Stimulated activated CD8-positive, alpha-beta memory T cell treated with anti-CD3 and anti-CD28 coated beads, Interleukin-7, amount 100 ng/mL, for 48 hours (primary cell): Measurements from ENCODE around the gene LAT.

Experiments
- DNase-seq, 2 donors: peaks; one replicate each; pipeline ENCODE4 v3.0.0-alpha.2; 2020; ENCODE audit warnings: low read depth in 1 of 2; ENCODE audit errors: extremely low read depth in 1 of 2

The LAT gene

DNA sequence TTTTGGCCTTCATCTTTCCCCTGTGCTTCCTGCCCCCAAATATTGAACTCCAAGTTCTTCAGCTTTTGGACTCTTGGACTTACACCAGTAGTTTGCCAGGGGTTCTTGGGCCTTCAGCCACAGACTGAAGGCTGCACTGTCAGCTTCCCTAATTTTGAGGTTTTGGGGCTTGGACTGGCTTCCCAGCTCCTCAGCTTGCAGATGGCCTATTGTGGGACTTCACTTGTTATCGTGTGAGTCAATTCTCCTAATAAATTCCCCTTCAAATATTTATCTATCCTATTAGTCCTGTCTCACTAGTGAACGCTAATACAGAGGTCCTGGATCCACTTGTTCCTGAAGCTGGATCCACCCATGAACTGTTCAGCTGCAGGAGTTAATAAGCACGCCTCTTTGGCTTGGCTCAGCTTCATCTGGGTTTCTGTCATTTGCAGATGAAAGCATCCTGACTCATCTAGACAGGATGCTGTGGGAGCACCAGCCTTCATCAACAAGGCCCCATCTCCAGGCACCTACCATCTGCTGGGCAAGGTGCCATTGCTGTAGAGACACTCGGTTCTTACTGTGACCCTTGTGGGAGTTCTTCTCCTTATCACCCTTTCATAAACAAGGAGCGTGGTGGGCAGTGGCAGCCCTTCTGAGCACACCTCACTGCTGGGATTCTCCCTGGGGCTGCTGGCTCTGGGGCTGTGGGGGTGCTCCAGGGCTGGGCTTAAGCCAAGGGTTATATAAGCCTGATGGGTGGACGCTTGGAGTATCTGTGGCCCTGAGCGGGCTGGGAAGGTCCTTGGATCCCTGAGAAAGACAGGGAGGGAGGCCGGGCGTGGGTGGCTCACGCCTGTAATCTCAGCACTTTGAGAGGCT, 23.1 kb downstream of the LAT start:
- DNase-seq = peak in 1 of 2 donors; percentile 77

GRCh38 chr16:29009050-29009837, 24.4 kb downstream of the LAT start:
- DNase-seq = peak in 1 of 2 donors; percentile 45

DNA sequence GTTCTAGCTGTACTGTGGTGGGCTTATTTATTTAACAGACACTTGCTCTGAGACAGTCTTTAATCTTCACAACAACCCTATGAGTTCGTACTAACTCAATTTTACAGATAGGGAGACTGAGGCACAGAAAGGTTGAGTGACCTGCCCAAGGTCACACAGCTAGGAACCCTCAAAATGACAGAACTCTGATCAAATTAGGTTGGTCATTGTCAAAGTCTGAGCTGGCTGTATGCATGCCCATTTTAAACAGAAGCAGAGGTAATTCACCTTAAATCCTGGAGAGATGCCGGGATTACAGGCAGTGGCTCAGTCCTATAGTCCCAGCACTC, 24.9 kb downstream of the LAT start:
- DNase-seq = no peak

DNA sequence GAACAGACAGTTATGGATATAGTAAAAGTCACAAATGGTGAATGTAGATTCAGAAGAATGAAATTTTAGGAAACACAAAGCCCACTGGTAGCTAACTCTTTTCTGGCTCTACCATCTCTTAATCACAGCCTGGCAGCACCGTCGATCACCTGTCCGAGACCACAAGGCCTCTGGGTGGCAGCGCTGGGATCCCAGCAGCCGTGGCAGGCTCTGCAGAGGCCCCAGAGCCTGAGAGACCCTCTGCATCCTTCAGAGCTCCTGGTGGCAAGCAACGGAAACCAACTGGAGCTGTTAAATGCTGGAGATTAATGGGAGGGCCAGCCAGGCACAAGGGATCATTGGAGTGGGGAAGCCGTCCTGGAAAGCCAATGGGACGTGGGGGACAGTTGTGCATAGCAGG, 26.3 kb downstream of the LAT start:
- no peak for DNase-seq

DNA sequence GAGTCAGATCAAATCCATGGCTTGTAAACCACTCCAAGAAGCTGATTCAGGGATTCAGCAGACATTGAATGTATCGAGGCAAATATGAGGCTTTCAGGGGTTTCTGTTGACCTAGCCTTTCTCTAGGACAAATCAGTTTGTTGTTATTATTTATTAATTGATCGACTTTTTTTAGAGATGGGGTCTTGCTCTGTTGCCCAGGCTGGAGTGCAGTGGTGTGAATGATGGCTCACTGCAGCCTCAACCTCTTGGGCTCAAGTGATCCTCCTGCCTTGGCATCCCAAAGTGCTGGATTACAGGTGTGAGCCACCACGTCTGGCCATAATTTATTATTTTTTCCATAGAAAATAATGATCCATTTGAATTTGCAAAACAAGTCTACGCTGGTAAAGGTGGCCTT, 27.0 kb downstream of the LAT start:
- no peak for DNase-seq

GRCh38 chr16:29012913-29013553, 28.2 kb downstream of the LAT start:
- no peak for DNase-seq

DNA sequence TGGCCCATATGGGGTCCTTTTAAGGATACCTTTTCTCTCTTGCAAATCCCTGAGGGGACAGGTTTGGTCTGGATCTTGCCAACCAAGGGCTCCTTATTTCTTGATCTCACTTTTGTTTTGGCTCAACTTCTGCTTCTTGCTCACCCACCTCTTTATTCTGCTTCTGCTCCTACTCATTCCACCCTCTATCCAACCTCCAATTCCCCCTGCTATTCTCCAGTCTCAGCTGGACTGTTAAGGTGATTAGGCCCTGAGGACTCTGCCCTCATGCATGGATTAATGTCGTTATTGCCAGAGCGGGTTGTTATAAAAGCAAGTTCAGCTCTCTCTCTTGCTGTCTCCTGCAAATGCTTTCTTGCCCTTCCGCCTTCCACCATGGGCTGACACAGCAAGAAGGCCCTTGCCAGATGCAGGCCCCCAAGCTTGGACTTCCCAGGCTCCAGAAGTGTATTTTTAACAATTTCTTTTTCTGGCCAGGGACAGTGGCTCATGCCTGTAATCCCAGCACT, 29.8 kb downstream of the LAT start:
- no peak for DNase-seq

DNA sequence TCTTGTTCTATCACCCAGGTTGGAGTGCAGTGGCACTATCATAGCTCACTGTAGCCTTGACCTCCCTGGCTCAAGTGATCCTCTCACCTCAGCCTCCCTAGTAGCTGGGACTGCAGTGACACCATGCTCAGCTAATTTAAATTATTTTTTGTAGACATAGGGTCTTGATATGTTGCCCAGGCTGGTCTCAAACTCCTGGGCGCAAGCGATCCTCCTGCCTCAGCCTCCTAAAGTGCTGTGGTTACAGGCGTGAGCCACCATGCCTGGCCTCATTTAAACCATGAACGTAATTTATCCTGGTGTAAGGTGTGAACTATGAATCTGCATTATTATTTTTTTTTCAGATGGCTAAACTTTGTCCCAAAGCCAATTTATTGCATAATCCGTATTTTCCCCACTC, 37.3 kb downstream of the LAT start:
- DNase-seq = no peak

DNA sequence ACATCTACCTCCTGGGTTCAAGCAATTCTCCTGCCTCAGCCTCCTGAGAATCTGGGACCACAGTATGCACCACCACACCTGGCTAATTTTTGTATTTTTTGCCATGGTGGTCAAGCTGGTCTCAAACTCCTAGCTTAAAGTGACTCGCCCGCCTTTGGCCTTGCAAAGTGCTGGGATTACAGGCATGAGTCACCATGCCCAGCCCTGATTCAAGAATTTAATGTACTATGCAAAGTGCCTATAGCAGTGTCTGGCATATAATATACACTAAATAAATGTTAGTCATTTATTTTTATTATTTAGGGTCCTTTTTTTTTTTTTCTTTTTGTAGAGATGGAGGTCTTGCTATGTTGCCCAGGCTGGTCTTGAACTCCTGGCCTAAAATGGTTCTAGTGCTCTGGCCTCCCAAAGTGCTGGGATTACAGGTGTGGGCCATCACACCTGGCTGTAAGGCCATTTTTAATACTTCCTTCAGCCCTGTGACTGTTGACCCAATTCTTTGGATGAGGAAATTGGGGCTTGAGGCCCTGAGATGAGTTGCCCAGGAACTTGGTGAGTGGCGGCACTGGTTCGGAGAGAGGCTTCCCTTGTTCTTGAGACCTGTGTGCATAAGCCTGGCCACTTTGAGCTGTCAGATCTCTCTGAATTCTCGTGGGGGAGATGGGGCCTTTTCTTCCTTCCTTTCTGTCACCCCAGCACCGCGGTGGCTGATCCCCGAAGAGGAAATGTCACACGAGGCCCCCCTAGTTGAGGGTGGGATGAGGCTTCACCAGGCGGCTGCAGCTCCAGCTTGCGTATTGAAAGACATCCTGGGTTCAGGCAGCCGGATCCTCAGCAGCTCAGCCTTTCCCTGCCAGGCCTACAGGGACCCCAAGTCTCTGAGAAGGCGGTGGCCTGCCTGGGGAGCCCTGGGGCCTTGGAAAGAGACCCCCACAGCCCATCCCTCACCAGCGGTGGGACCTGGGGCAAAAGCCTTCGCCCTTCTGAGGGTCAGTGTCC, 38.7 kb downstream of the LAT start:
- no peak for DNase-seq

DNA sequence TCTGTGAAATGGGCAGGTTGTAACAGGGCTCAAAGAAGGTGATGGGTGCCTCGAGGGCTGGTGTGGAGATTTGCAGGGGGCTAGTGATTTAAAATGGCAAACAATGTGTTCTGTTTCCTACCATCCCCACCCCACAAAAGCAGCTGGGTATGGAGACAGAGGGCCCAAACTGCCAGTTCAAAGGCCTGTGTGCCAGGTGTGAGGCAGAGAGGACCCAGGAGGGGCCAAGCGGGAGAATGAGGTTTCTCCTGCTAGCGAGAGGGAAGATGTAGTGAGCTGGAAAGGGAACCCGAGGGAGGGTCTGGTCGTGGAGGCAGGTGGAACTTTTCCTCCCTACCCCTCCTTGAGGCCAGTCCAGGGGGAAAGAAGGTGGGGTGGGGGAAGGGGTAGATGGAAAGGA, 39.4 kb downstream of the LAT start:
- no peak for DNase-seq

GRCh38 chr16:29025218-29025617, 40.4 kb downstream of the LAT start:
- DNase-seq = no peak

DNA sequence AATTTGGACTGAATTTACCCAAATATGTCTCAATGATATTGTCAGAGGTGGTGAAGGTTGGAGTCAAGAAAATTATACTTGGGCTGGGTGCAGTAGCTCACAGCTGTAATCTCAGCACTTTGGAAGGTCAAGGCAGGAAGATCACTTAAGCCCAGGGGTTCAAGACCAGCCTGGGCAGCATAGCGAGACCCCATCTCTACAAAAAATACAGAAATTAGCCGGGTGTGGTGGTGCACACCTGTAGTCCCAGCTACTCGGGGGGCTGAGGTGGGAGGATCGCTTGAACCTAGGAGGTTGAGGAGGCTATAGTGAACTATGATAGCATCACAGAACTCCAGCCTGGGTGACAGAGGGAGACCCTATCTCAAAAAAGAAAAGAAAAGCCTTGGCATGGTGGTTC, 40.9 kb downstream of the LAT start:
- no peak for DNase-seq

DNA sequence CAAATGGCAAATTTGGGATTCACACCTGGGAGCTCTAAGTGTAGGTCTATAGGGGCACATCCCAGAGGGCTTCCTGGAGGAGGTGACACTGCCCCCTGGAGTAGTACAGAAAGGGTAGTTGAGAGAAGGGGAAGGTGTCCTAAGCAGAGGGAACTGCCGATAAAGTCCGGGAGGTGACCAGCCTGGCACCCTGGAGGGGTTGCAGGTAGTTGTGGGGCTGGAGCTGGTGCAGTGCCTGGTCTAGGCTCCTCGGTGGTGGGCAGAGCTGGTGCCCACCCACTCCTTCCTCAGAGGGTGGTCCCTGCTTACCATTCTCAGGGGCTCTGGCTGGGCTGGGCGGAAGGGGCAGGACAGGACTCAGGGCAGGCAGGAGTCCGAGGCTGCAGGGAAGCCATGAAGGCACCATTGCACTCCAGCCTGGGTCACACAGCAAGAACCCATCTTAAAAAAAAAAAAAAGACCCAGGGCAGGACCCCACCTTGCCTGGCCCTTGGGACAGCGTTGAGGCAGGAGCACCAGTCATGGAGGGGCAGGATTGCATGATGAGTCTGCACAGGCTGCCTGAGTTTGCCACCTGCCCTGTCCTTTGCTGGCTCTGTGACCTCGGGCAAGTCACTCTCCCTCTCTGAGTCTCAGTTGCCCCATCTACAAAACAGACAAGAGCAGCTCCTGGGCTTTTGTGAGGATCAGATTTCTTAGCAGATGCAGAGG, 43.8 kb downstream of the LAT start:
- DNase-seq = no peak

- DNase-seq = peak; percentile 78 to 97
Measured at GRCh38 chr16:29029168-29029994, 44.5 kb downstream of the LAT start.

DNA sequence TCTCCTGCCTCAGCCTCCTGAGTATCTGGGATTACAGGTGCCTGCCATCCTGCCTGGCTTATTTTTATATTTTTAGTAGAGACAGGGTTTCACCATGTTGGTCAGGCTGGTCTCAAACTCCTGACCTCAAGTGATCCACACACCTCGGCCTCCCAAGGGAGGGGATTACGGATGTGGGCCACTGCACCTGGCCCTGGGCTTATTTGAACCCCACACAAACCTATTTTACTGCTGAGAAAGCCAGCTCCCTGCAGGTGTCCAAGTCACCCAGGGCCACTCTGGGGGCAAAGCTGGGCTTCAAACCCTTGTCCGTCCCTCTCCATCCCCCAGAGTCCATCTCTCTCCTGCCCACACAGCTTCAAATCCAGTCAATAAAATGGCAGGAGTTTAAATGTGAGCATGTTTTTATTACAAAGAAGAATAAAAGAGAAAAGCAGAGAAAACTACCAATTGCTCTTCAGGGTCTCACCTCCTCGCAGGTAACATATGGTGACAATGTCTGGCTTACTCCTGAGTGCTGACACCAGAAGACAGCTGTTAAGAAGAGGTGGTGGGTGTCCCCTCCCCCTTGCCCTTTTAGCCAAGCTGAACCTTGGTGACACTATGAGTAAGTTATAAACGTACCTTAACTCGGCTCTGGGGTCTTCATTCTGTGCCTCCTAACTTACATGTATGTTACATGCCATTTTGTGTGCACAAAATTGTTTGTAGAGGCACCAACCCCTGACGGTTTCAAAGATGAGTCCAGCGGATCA, 45.4 kb downstream of the LAT start:
- DNase-seq = no peak
